ENCODE data around the gene MOSMO.

Gene MOSMO

DNA sequence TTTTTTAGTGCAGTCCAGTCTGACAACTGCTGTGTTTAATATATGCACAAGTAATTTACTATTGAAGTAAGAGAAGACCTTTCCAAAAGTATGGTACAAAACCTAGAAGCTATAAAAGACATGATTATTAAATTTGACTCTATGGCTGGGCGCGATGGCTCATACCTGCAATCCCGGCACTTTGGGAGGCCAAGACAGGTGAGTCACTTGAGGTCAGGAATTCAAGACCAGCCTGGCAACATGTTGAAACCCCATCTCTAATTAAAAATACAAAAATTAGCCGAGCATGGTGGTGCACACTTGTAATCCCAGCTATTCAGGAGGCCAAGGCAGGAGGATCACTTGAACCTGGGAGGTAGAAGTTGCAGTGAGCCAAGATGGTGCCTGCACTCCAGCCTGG, 43.1 kb downstream of the MOSMO start:
- no peak for DNase-seq (ENCODE audit: low spot score)

DNA sequence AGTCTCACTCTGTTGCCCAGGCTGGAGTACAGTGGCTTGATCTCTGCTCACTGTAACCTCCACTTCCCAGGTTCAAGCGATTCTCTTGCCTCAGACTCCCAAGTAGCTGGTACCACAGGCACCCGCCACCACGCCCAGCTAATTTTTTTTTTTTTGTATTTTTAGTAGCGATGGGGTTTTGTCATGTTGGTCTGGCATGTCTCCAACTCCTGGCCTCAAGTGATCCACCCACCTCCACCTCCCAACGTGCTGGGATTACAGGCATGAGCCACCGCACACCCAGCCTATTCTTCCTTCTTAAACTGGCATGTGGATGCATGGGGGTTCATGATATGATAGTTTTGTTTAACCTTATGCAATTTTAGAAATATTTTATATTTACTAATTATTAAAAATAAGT, 45.1 kb downstream of the MOSMO start:
- no peak for DNase-seq (ENCODE audit: low spot score)

DNA sequence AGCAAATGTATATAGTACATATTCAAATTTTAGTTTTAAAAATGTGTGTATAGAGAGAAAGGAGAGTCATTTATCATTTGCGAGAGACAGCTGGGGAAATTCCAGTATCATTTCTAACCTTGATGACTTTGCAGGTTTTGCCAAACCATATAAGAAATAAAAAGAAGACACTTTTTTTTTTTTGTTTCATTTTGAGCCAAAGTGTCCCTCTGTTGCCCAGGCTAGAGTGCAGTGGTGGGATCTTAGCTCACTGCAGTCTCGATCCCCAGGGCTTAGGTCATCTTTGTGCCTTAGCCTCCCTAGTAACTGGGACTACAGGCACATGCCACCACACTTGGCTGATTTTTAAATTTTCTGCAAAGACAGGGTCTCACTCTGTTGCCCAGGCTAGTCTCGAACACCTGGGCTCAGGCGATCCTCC, 46.0 kb downstream of the MOSMO start:
- DNase-seq (ENCODE audit: low spot score): no peak

DNA sequence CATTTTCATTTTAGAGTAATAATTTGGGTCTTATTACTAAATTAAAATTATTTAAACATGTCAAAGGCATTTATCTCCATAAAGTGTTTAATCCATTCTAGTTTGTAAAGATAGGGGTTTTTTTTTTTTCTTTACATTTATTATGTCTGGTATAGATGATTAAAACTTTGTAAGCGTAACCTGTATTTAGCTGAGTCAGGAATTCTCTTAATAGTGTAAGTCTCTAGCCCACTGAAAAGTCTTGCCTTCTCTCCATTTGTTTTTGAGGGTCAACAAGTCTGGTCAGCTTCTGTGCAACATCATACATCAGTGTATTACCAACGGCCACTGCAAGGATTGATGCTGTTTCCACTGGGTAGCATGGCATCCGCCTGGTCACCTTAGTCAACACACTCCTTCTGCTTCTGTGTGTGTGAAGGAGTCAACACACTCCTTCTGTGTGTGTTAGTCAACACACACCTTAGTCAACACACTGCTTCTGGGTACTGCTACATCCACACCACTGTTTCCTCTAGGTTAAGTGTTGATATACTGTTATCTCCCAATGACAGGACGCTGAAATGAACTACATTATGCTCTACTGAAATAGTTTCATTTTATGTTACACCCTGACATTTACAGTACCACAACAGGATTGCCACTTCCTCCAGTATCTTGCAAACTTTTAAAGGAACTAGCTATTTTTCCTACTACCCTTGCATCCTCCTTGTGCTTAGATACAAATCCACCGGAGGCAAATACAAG, 47.1 kb downstream of the MOSMO start:
- DNase-seq (ENCODE audit: low spot score): no peak

DNA sequence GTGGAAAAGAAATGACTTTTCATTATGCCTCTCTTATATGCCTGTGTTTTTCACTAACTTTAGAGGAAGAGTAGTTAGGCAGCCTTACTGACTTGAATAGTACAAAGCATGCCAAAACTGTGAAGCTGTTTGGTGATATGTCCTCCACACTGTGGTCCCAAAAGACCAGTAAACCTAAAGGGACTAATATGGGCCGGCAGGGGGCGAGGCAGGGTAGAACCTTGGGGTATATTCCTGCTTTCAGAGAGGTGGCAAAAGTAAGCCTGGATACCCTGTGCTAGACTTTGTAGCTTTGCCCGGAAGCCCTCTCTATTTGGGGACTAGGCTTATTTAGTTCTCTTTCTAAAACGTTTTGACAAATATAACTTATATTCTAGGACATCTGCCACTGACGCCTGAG, 48.0 kb downstream of the MOSMO start:
- no peak for DNase-seq (ENCODE audit: low spot score)

DNA sequence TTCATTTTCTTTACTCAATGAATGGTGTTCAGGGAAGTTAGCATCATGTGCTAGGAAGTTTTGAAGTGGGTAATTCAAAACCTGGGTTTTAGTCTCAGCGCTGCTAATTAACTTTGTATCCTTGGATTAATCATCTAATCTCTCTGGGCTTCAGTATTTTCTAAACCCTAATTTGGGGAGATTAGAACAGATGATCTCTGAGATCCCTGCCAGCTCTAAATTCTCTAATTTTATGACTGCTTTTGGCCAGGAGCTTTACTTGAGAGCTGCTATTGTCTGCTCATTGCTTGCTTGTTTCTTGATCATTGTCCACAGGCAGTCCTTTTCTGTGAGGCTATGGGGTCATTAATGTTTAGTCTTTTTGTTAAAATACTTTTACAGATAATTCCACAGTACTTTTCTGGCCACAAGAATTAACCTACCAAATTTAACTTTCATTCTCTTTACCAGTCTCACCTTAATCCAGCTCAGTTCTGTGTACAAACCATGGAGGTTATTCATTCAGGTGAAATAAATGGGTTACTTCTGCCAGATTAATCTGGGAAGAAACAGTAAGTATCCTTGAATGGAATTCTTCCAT, 56.1 kb downstream of the MOSMO start:
- no peak for DNase-seq (ENCODE audit: low spot score)

DNA sequence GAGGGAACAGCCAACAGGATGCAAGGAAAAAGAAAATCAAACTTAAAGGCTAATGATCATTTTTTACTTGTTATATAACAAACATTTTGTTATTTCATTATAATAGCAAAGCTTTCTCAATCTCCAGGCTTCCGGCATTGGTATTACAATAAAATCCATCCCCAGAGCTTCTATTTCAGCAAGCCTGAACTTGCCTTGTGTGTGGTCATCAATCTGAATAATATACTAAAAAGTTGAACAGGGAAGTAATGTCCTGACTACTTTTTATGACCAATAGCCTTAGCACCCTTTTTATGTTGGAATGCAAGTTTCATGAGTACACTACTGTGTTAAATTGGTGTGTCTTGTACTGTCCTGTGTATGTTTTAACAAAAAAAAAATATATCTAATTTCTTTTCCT, 57.3 kb downstream of the MOSMO start:
- DNase-seq (ENCODE audit: low spot score): no peak

DNA sequence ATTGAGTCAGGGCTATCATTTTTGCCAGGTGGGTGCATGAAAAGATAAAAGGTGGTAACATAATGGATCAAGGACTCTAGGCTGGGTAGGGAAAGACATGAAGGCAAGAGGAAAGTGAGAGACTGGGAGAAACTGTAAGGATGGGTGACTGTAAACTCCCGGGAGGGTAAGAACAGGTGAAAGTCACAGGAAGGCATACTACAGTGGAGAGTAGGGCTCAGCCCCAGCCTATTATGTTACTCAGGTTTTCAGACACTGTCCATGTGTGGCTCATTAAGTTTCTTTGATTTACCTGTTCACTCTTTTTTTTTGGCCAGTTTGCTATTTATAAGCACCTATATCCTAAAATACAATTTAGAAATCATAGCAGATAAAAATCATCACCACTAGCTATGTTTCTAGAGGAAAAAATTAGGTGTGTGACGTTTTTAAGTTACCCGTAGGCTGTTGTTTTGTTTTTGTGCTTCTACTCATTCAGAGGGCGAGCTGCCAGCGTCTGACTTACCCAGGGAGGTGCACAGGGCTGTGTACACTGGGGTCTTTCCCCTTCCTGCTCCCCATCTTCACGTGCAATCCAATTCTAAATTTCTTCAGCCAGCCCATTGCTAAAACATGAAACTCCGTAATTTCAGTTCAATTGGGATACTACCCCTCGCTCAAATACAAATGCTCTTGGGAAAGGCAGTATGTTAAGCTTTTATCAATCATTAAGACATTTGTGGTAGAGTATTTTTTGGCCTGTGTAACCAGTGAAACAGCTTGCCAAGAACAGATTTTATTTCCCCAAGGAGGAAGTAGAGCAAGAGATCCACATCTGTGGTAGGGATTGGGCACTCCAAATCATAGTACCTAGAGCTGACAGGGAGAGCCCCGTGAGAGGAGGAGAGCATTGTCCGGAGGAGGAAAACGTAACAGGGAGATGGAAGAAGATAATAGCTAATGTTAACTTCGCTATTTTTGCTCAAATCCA, 62.7 kb downstream of the MOSMO start:
- DNase-seq (ENCODE audit: low spot score): peak; percentile 17

DNA sequence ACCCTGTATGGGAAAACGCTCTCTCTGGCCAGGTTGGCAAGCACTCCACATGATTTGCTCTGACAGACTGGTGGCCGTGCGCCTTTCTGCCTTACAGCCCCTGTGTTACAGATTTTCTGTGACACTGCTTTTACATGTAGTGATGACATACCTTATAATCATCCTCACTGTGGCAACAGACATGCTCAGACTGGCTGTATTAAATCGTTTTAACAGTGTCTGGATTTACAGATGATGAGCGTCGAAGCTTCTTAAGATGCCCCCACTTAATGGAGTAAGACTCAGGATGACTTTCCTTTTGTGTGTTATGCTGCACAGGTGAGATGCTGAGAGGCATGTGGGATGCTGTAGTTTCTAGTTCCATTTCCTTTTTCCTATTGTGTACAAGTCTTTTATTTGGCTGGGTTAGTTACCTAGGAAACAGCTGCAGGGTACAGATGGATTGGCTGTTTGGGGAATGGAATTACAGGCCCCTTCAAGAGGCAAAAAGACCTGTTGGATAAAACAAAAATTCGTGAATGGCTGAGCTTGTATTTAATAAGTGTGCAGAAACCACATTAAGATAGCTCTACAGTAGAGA, 63.5 kb downstream of the MOSMO start:
- DNase-seq (ENCODE audit: low spot score): no peak

DNA sequence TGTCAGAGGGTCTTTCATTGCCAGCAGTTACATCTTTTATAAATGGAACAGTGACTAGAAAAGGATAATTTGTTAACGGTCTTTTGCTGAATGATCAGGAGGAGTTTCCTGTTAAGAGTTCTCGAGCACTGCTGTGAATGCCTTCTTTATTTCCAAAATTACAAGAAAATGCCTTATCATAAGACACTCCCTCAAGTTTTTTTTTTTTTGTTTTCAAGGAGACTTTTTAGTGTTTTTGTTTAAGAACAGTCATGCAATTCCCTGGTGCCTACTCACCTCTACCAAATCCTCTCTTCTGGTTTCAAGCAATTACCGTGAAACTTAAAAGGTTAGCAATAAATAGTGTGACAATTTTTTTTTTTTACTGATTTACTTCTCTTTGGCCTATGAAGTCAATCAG, 65.4 kb downstream of the MOSMO start:
- DNase-seq (ENCODE audit: low spot score): no peak

DNA sequence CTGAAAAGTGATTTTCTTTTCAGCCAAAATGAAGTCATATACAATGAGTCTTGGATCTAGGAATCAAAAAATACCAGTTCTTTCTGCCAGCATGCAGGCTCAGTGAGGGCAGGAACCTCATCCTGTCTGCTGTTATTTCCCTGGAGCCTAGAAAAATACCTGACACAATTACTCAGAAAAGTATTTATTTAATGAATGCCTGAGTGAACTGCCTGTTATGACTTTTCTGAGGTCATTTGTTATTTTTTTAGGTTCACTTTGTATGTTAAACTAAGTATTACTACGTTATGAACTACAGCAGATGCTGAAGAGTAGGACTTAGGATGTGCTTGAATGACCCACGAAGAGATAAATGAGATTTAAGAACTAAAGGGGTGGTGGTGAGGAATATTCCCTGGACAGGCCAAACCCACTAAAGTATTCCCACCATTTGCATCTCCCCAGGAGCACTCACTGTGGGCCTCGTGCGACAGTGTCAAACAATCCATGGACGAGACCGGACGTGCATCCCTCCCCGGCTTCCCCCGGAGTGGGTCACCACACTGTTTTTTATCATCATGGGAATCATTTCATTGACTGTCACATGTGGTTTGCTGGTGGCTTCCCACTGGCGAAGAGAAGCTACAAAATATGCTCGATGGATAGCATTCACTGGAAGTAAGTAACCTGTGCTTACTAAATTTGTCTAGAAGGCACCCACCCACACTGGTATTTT, 67.3 kb downstream of the MOSMO start:
- DNase-seq (ENCODE audit: low spot score): no peak

DNA sequence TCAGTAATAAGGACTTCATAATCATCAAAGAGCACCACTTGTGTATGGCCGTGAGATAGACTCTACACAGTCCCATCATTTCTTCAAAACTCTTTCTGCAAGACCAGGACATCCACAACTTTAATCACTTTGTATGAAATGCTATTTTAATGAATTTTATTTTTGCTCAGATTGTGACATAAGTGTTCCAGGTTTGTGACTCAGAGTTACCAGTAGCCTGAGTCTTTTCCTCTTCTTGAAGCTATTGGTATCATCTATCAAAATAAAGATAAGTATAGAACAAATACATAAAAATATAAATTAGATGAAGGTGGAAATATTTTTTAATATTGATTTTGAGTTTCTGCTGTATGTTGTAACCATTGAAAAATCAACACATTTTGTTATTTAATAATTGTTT, 67.9 kb downstream of the MOSMO start:
- no peak for DNase-seq (ENCODE audit: low spot score)

DNA sequence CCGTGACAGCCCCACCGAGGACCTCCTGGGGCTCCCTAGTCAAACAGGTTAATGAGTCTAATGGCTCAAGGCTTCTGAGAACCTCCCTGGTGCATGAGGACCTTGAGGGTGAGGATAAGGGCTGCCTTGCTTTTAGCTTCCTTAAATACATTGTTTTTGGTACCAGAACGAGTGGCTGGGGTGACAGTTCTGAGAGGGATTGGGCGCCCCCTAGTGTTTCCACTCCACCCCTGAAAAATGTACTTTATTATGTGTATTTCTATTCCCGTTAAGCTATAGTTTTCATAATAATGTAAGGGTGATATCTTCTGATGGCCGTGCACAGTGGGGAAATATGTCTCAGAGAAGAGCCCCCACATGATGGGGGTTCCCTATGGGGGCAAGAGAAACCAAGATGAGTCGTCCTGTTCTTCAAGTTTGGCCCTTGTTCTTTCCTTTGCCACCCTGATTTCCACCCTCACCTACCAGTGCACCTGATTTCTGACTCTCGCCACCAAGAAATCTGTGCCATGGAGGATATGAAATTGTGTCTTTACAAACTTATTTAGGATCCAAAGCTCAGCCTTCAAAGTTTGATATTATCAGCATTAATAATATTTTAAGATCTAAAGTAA, 69.9 kb downstream of the MOSMO start:
- peak; percentile 77 for DNase-seq (ENCODE audit: low spot score)

DNA sequence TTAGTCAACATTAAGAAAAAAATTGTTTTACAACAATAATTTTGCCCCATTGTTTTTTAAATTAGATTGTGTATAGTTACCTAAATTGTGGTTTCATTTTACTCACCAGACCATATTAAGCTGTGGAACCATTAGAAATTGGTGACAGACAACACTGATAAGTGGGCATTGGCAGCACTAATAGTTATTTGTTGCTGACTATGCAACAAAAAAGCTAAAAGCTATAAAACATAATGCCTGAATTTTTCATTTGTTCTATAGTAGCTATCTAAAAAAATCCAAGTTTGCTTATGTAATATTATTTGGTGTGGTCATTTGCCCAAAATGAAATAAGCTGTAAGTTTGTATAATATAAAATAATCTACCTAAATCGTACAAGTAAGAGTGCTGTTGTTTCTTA, 70.7 kb downstream of the MOSMO start:
- DNase-seq (ENCODE audit: low spot score): no peak

DNA sequence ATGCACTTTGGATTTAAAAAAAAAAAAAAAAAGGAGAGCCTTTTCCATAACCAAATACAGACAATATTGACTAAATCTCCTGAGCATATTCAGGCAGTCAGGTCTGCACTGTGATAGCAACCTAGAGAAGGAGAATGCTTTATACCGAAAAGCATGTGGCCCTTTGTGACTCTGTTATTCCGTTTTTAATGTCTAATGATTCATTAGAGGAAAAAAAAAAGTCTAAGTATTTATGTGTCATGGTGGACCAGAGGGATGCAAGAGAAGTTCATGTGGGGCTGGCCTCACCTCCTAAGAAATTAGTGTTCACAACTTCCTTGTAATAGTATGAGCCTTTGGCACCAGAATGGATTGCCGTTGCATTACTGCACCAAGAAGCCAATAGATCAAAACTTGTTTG, 73.1 kb downstream of the MOSMO start:
- no peak for DNase-seq (ENCODE audit: low spot score)

DNA sequence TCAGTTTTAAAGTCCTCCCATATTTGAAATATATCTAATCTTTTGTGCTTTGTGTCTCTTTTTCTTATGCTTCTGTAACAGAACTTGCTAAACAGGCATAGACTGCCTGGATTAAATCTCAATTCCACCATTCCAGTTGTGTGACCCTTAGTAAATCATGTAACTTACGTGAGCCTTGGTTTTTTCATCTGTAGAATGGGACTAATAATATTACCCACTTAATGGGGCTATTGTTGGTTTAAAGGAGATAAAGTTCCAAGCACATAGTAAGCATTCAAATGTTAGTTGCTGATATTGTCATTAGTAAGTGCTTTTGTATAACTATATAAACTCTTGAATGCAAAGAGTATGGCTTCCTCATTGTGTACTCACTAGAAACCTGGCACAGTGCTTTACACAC, 78.5 kb downstream of the MOSMO start:
- DNase-seq (ENCODE audit: low spot score): no peak

DNA sequence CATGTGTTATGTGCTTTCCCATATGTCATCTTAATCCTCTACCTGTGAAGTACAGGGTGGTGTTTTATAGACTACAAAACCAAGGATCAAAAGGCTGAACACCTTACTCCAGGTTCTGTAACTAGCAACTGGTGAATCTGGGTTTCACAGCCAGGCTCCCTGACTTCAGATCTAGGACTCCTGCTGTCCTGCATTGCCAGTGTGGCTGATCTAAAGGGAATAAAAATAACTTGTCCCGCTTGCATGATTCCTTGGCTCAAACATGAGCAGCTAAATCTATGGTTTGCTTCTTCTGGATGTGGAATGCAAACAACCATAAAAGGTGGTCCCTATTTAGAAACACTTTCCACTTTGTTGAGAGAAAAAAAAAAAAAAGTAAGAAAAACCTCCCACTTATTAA, 80.7 kb downstream of the MOSMO start:
- no peak for DNase-seq (ENCODE audit: low spot score)

DNA sequence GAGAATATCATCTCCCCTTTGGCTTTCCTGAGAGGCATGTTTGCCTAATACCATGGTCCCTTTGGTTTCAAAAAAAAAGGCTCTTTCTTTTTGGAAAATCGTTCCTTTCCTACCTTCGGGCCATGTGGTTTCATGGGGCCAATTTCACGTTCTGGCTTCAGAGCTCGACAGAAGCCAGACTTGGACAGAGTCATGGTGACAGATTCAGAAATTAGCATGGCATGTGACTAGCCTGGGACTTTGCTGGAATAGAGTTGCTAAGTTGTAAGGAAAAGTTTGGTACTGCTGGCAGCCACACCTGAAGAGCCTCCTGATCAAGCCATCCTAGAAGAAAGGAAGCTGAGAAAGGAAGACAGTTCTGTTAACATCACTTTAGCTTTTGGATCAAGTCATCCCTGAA, 82.0 kb downstream of the MOSMO start:
- no peak for DNase-seq (ENCODE audit: low spot score)

DNA sequence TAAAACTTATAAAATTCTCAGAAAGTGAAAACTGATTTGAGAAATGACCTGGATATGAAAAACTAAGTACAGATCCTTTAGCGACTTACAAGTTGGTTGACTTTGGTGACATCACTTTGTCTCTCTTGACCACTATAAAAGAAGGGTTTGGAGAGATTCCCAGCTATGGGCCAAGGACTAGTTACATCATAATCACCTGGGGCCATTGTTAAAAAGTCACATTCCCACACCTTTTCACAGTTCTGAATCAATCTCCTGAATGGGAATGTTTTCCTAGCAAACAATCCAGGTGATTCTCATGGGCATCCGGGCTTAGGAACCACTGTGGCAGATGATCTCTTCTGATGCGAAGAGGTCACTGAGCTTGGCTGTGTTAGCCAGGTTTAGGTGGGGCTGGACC, 83.8 kb downstream of the MOSMO start:
- DNase-seq (ENCODE audit: low spot score): no peak

DNA sequence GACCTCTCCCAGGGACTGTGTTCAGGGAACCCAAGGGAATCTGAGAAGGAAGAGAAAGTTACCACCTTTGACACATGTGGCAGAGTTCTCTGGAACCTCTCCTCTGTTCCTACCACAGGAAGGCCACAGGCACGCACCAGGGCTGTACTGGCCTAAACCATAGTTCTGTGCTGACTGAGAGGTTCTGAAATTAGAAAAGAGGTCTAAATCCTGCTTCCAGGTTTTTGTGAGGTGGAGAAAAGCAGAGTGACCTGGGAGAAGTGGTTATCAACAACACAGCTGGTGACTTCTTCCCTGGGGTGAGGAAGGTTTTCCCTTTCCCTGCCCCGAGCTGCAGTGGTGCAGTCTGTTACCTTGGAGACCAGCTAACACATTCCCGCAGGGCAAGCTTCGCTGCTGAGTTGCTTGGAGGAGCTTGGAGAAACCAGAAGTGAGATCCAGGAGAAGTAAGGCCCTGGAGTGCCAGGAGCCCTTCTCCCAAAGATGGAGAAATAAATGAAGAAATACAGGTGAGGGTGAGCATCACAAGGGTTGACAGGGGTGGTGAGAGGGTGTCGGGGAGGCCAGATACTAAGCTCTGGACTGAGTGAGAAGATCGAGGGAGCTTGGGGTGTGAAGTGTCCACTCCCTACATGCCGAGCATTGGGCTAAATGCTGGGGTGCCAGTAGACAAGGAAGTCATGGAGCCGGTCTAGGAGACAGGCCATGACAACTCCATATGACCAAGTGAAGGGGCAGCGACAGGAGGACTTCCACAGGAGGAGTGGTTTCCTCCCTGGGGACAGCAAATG, 84.4 kb downstream of the MOSMO start, which contains the start of gene VWA3A:
TSS of gene VWA3A (plus strand) at position 399 of the 791 bp plus-strand sequence. CDS start at position 496, 97 bp downstream.
- peak; percentile 90 for DNase-seq (ENCODE audit: low spot score)

DNA sequence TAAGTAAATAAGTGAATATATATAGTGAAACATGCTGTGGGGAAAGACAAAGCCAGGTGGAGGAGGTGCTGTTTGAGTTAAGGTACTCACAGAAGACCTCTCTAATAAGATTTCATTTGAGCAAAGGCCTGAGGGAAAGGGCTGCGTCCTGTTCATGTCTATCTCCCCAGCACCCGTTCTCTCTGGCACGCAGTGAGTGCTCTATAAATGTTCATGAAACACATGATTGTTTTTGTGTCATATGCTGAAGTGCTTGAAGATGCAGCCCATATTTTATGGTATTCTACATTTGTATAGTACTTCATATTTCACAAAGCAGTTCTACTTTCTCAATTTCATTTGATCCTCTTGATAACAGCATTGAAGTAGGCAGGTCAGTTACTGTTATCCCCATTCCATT, 85.4 kb downstream of the MOSMO start:
- no peak for DNase-seq (ENCODE audit: low spot score)
